Heart right ventricle (tissue), 16 donors: ENCODE results near the gene TBX15. TPM values are rescaled to one million over a fixed set of nuclear protein-coding genes. Genes with fewer than 3 reads are reported as not detected.

Experiments used
- ATAC-seq, 8 donors: fragments of 200-7000 bp; cut with Tn5 transposase; one replicate each; pipeline ENCODE4 v1.9.1; 2020; ENCODE audit warnings: mild to moderate bottlenecking in 8 of 8, moderate library complexity in 8 of 8, moderate number of reproducible peaks in 1 of 8
- DNase-seq, 2 donors: peaks; one replicate each; pipeline ENCODE4 v3.0.0-alpha.2; 2020
- H3K27ac ChIP-seq, 10 donors: fragments of 200-600 bp; sonication (generic) in 2 of 10; one replicate each; pipeline versions ENCODE4 v1.5.0 to v1.8.0; 2020 to 2022; ENCODE audit warnings: mild to moderate bottlenecking in 3 of 10
- H3K27me3 ChIP-seq, 7 donors: fragments of 200-600 bp; one replicate each; pipeline ENCODE4 v1.8.0; 2021 to 2022; ENCODE audit warnings: mild to moderate bottlenecking in 2 of 7
- H3K36me3 ChIP-seq, 9 donors: fragments of 200-600 bp; sonication (generic) in 1 of 9; one replicate each; pipeline versions ENCODE4 v1.5.0 to v1.8.0; 2020 to 2022; ENCODE audit warnings: mild to moderate bottlenecking in 2 of 9
- H3K4me1 ChIP-seq, 9 donors: fragments of 200-600 bp; sonication (generic) in 1 of 9; one replicate each; pipeline versions ENCODE4 v1.5.0 to v1.8.0; 2020 to 2022; ENCODE audit warnings: mild to moderate bottlenecking in 4 of 9
- H3K4me3 ChIP-seq, 10 donors: fragments of 200-600 bp; sonication (generic) in 2 of 10; one replicate each; pipeline versions ENCODE4 v1.5.0 to v1.8.0; 2020 to 2022; ENCODE audit warnings: mild to moderate bottlenecking in 7 of 10, moderate library complexity in 2 of 10
- H3K9me3 ChIP-seq, 11 donors: fragments of 200-600 bp in 10 of 11; sonication (generic) in 2 of 11; one replicate each; pipeline versions ENCODE4 v1.5.0 to v1.8.0; 2013 to 2022; ENCODE audit warnings: mild to moderate bottlenecking in 2 of 11, control low read depth in 1 of 11, moderate library complexity in 1 of 11
- WGBS, 2 donors: extraction: QIAGEN DNeasy Blood & Tissue Kit; methylation state at CpG; one replicate each; pipeline ENCODE4 v1.1.7; 2013; ENCODE audit warnings: inconsistent platforms in 1 of 2; 5-methylcytosine and 5-hydroxymethylcytosine counted together
- intact Hi-C, 10 donors: fragments of 100-400 bp; cut with DNase I; formaldehyde crosslinking; loops; one replicate each; pipeline versions ENCODE4 v1.11.1 to v1.14.2; 2022
- polyA plus RNA-seq, 2 donors: library from polyadenylated mRNA; stranded (reverse); fragments of 200-250 nt; gene quantifications; one replicate each; pipeline ENCODE4 v1.2.3, GENCODE V29; 2013
- total RNA-seq, 10 donors: library from RNA; stranded (reverse); fragmentation: NEBNext Ultra II Directional in 3 of 10; extraction: Animal tissue kit (Norgen Biotek cat#: 25700) in 3 of 10; gene quantifications; one replicate each; pipeline versions ENCODE4 v1.2.1 to v1.2.4, GENCODE V29; 2021 to 2023
- TF ChIP-seq, protein P1 (sequence below), 9 donors: fragments of 200-600 bp; sonication (generic) in 2 of 9; IDR thresholded peaks; one replicate each; pipeline versions ENCODE4 v1.5.0 to v1.8.0; 2021 to 2022; ENCODE audit warnings: antibody characterized with exemption in 9 of 9, mild to moderate bottlenecking in 5 of 9, moderate library complexity in 1 of 9
- donor health status: Arrhythmogenic right ventricular cardiomyopathy.
- donor health status: ischemic (EF 13 %, LVEDD 7.1; RV severe dilation, severe dysfunction).
- donor health status: healthy with polysubstance abuse.
- donor health status: DM: no; HTN: yes; CAD: no.
- donor health status: DM: no; HTN: no; CAD: no.
- donor health status: ischemic (EF 25% LVEDD 6.9; RV normal size, moderate dysfunction).
- donor health status: ischemic (EF 25% LVEDD 5.7; RV mildly dilated, moderate dysfunction).
- donor health status: healthy.
- donor health status: DM: yes; HTN: yes; CAD: no.
- donor health status: Ischemic cardiomyopathy.
- donor health status: ischemic (EF 35%, LVEDD 5.7; RV mildly dilated, moderate dysfunction).
- donor health status: nonischemic (EF 11% LVEDD 7.7; RV severe dilation, severe dysfunction).
- donor health status: DM: yes; HTN: yes; CAD: no.
- donor health status: PGD.
- donor health status: ischemic (EF 29% LVEDD 5.4; RV normal size, mild dysfunction).
- donor health status: nonischemic (EF 23%, LVEDD 6.1; RV moderate dilation, normal function).

The TBX15 gene
- total and polyA plus RNA-seq, 12 donors: 0.18 to 1.1 (median 0.47) TPM

DNA sequence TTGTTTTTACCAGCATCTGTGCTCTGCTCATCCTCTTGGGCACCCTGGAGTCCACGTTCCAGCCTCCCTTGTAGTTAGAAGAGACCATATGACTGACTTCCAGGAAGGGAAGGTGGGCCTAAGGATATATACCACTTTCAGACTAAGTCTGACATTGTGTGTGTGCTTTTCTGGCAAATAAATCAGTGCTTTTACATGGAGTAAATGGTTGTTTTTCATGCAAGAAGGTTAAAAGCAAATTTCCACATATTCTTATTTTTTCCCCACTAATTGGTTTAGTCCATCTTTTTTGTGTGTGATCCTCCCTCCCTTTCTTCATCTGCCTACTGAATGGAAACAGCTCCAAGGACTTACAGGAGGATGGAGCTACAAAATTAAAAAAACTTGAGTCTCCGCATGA lies 119.8 kb downstream of the TBX15 start:
- 77 to 80% methylated on average over 2 of the region's 2 CpGs for WGBS, 2 donors
- TF ChIP-seq, protein P1, sequence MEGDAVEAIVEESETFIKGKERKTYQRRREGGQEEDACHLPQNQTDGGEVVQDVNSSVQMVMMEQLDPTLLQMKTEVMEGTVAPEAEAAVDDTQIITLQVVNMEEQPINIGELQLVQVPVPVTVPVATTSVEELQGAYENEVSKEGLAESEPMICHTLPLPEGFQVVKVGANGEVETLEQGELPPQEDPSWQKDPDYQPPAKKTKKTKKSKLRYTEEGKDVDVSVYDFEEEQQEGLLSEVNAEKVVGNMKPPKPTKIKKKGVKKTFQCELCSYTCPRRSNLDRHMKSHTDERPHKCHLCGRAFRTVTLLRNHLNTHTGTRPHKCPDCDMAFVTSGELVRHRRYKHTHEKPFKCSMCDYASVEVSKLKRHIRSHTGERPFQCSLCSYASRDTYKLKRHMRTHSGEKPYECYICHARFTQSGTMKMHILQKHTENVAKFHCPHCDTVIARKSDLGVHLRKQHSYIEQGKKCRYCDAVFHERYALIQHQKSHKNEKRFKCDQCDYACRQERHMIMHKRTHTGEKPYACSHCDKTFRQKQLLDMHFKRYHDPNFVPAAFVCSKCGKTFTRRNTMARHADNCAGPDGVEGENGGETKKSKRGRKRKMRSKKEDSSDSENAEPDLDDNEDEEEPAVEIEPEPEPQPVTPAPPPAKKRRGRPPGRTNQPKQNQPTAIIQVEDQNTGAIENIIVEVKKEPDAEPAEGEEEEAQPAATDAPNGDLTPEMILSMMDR (IDR thresholded peaks at IDR 0.05): no peak
- Histone ChIP-seq H3K27ac (no peak overlapping the region), H3K4me1 (no peaks in the 10 kb centered on the region), H3K9me3 (peaks cover 0 to 2% (median 0%) of the 10 kb centered on the region in 11 donors), H3K27me3 (no peaks in the 10 kb centered on the region), H3K4me3 (no peak overlapping the region), H3K36me3 (no peaks in the 10 kb centered on the region)
- no peak for DNase-seq
- intact Hi-C loops: no loop called here
- no peak for ATAC-seq

DNA sequence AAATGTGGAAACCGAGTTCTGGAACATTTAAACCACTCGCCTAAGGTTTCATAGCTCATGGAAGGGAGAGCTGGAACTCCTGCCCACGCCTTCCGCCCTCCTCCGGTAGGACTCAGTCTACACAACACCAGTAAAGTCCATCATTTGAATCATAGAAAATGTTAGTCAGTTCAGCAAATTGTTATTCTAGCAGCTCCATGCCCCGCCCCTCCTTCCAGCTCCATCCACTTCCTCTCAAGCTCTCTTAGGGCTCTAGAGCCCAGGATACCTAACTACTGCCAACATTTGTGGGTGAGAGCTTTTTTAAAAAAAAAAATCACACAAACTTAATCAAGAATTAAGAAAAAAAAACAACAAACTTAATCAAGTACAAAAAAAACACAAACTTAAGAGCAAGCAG lies 121.8 kb downstream of the TBX15 start:
- ATAC-seq (no peak), DNase-seq (no peak)
- Histone ChIP-seq H3K4me3 (no peak overlapping the region), H3K9me3 (peaks cover 0 to 2% (median 0%) of the 10 kb centered on the region in 11 donors), H3K27me3 (no peaks in the 10 kb centered on the region), H3K27ac (no peak overlapping the region), H3K36me3 (no peaks in the 10 kb centered on the region), H3K4me1 (no peaks in the 10 kb centered on the region)
- intact Hi-C loops: no loop called here
- TF ChIP-seq, protein P1 (IDR thresholded peaks at IDR 0.05): no peak
- WGBS, 2 donors: 81% methylated on average over 6 of the region's 6 CpGs

DNA sequence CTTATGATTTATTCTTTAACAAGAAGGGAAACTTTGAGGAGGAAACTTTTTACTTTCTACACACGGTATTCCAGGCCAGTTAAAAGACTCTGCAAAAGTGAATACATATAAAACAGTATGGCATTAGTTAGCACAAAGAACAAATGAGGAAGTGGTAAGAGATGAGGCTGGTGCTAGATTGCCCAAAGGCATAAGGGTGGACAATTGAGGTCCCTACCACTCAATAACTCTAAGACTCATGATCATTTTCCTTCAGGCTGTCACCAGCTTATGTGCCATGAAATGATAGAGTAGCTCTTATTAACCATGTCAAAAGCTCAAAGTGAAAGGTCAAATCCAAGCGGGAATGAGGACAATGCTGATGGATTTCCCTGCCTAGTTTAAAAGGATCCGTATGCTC lies 124.5 kb downstream of the TBX15 start:
- ATAC-seq: no peak
- no peak overlapping the region for H3K4me3 ChIP-seq
- TF ChIP-seq, protein P1 (IDR thresholded peaks at IDR 0.05): no peak

DNA sequence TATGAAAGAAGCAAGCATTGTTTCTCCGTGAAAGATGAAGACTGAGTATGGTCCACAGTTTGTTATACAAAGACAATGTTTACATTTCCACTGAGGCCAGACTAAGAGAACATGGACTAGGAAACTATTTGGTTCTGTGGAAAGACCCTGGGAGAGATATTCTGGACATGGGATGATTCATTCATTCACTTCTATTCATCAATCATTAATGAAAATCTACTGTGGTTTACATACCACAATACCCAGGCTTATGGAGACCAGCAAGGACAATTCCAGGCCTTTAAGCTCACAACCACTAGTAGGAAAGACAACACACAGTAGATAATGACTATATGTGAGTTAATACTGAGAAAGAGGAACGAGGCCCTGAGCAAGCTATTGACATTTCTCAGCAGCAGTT lies 125.4 kb downstream of the TBX15 start:
- WGBS, 2 donors: 73 to 75% methylated on average over 2 of the region's 2 CpGs
- Histone ChIP-seq H3K4me3 (no peak overlapping the region), H3K27me3 (no peaks in the 10 kb centered on the region), H3K4me1 (no peaks in the 10 kb centered on the region), H3K36me3 (no peaks in the 10 kb centered on the region), H3K27ac (no peak overlapping the region), H3K9me3 (peaks cover 0 to 2% (median 0%) of the 10 kb centered on the region in 11 donors)
- ATAC-seq (no peak), DNase-seq (no peak)
- TF ChIP-seq, protein P1 (IDR thresholded peaks at IDR 0.05): no peak
- intact Hi-C loops: no loop called here

More for the DNA sequence above, 124.5 kb downstream of the TBX15 start:
- Histone ChIP-seq H3K36me3 (no peaks in the 10 kb centered on the region), H3K4me1 (no peaks in the 10 kb centered on the region), H3K27me3 (no peaks in the 10 kb centered on the region), H3K27ac (no peak overlapping the region), H3K9me3 (peaks cover 0 to 2% (median 0%) of the 10 kb centered on the region in 11 donors)
- DNase-seq: no peak
- intact Hi-C loops: no loop called here
- WGBS, 2 donors: 75% methylated on average over 3 of the region's 3 CpGs
